Measurements from ENCODE around the gene KBTBD3. TPM values are rescaled to one million over a fixed set of nuclear protein-coding genes. Genes with fewer than 3 reads are reported as not detected.

KBTBD3 gene
- total and polyA plus RNA-seq, 2 of the 4 experiments (the other 2 are of a cell fraction) = 1.6 to 1.7 TPM

DNA sequence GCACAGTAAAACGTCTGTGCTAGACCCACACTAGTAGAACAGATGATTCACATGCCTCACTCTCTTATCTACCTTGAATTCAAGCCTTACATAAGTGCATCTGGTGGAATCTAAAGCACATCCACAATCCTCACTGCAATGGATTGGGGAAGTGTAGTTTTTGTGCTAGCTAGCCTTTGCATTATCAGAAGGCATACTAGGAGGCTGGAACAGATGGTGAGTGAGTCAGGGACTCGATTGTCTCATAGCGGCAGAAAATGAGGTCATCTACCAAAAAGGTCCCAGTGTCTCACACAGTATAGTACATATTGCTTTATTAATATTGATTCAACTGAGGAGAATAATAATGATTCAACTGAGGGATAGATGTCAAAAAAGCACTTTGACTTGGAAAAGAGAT is 64.4 kb downstream of the KBTBD3 start:
- Histone ChIP-seq H3K4me3 (ENCODE audit: insufficient read depth, low read depth, low read length) (no peak overlapping the region), H3K56ac (ENCODE audit: extremely low read depth, insufficient read depth, low read length) (no peak overlapping the region), H3K36me3 (ENCODE audit: control insufficient read depth, insufficient read depth, low read length) (peaks cover 16% of the 10 kb centered on the region), H4K20me1 (ENCODE audit: insufficient read depth, low read length) (peaks cover 5% of the 10 kb centered on the region; the same call in 1 of the 2 replicates), H3K4ac (ENCODE audit: low read depth, low read length) (0 out of 2 replicates have a peak overlapping the region, but pooled peaks have one; percentile 37), H3K9me3 (ENCODE audit: control insufficient read depth, insufficient read depth, low read length) (no peaks in the 10 kb centered on the region), H3K27ac (ENCODE audit: insufficient read depth, low read length) (no peak overlapping the region), H3K18ac (ENCODE audit: low read depth, low read length) (no peak overlapping the region; the same call in 1 of the 2 replicates), H2AFZ (replicated peaks; ENCODE audit: low read length, poor library complexity) (no peak overlapping the region), H3K79me1 (ENCODE audit: low read depth in 1 of 2, low read length in 2 of 2) (peaks cover 33 to 67% of the 10 kb centered on the region in 2 experiments), H2AK5ac (ENCODE audit: low read depth, low read length) (no peak overlapping the region), H3K9ac (ENCODE audit: low read depth, low read length) (no peak overlapping the region), H3K23ac (ENCODE audit: low read depth, low read length) (peak overlapping the region; percentile 52; the same call in 1 of the 2 replicates), H3K9me1 (ENCODE audit: insufficient read depth, low read length) (peaks cover 7% of the 10 kb centered on the region; the same call in 1 of the 2 replicates), H3K4me1 (ENCODE audit: control insufficient read depth, insufficient read depth, low read length) (peaks cover 6% of the 10 kb centered on the region), H4K8ac (ENCODE audit: low read depth in 2 of 2, low read length in 2 of 2) (no peak overlapping the region), H2BK120ac (ENCODE audit: low read depth, low read length) (no peak overlapping the region), H3K4me2 (ENCODE audit: low read depth, low read length) (peak overlapping the region; percentile 18; the same call in 1 of the 2 replicates), H4K91ac (ENCODE audit: insufficient read depth, low read depth, low read length) (no peak overlapping the region), H2BK20ac (ENCODE audit: low read depth, low read length) (no peak overlapping the region), H2AK9ac (replicated peaks; ENCODE audit: low read depth, low read length, poor library complexity) (no peak overlapping the region), H4K5ac (ENCODE audit: low read depth, low read length) (no peak overlapping the region), H2BK5ac (ENCODE audit: low read depth, low read length, poor library complexity, severe bottlenecking) (peak overlapping the region; percentile 72), H2BK15ac (ENCODE audit: low read depth, low read length) (no peak overlapping the region), H3K14ac (replicated peaks; ENCODE audit: low read depth, low read length) (peak overlapping the region; percentile 85; the same call in 1 of the 2 replicates), H3K27me3 (ENCODE audit: control insufficient read depth, insufficient read depth, low read length) (no peaks in the 10 kb centered on the region)
- ATAC-seq (ENCODE audit: low read depth) = peak; percentile 85
- intact Hi-C loops (cut with micrococcal nuclease) = no loop called here
- no CpG with 5 or more reads among the region's 3 CpGs for WGBS, 2 experiments (ENCODE audit: extremely low coverage in 2 of 2, insufficient read length in 1 of 2)
- dilution Hi-C loops (cut with HindIII; ENCODE audit: low sequenced_read_pairs, unreplicated experiment) = no loop called here
- ChIA-PET CTCF (no interaction called here), POLR2A (ENCODE audit: unreplicated experiment) (no interaction called here)
- no TSS peak for BruUV-seq (replicated peaks)
- in situ Hi-C loops (cut with MboI; ENCODE audit: low sequenced_read_pairs) = no loop called here
- peak; percentile 79 for TF ChIP-seq CEBPB (IDR thresholded peaks at IDR 0.05; ENCODE audit: low read depth, low read length)
- no peak for TF ChIP-seq MXI1 (IDR thresholded peaks at IDR 0.05; ENCODE audit: borderline replicate concordance, low read depth, low read length)
- TF ChIP-seq POLR2A (IDR thresholded peaks at IDR 0.05; ENCODE audit: low read depth, low read length) = no peak
- TF ChIP-seq RCOR1 (IDR thresholded peaks at IDR 0.05; ENCODE audit: insufficient replicate concordance, low read length) = no peak
- peak; percentile 80 for TF ChIP-seq FOS (IDR thresholded peaks at IDR 0.05; ENCODE audit: low read depth, low read length)
- peak; percentile 95 for DNase-seq

Measured in IMR-90 (cell line).